Tibial nerve (tissue), 4 donors: ENCODE measurements around the gene ZNF514.

Experiments
- CTCF ChIP-seq, 5 experiments: fragments of 200-600 bp in 3 of 5; fragments of 450-650 bp in 2 of 5; sonication (generic) in 3 of 5; IDR thresholded peaks; one replicate each; pipeline ENCODE4 v1.5.1; 2016 to 2019; ENCODE audit warnings: antibody characterized with exemption in 5 of 5, mild to moderate bottlenecking in 3 of 5, moderate library complexity in 2 of 5
- EP300 ChIP-seq, 2 donors: sonication (generic); formaldehyde crosslinking; IDR thresholded peaks; one replicate each; pipeline ENCODE4 v1.6.1; 2017; ENCODE audit warnings: antibody characterized with exemption in 2 of 2, mild to moderate bottlenecking in 1 of 2

GRCh38 chr2:95121093-95121406, 38.6 kb downstream of the ZNF514 start:
- TF ChIP-seq CTCF (IDR thresholded peaks at IDR 0.05), result no peak
- TF ChIP-seq EP300 (IDR thresholded peaks at IDR 0.05), result no peak
